HG03135 (cell line): ENCODE measurements around the gene KCNK18.

Experiments used
- ATAC-seq: cut with Tn5 transposase; IDR thresholded peaks from one replicate; pipeline ENCODE4 v1.9.1; 2021; ENCODE audit warnings: mild to moderate bottlenecking, moderate library complexity; ENCODE audit not compliant: unreplicated experiment

KCNK18 gene

DNA sequence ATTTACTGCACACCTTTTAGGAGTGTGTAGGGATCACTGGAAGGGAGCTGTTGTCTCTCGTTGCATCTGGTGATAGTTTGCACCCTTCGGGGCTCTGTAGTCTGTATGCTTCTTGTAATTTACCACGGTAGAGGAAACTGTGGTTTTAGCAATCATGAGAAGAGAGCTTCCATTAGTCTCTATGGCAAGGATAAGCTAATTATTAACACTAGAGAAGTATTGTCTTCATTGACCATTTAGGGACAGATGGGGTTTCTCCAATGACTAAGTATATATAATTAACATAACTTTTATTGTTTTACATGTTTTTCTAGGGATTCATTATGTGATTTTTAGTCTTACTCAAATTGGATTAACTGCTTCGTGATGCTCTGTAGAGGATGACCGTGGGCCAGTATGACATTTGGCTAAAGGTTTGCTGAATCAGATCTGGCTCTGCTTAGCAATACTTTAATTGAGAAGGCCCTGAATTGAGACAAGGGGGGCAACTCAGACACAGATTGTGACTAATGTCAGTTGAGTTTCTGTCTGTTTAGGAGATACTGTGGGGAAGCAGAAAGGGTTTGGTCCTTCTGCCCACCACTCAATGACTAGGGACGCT lies 52.3 kb downstream of the KCNK18 start:
- peak; percentile 62 for ATAC-seq

DNA sequence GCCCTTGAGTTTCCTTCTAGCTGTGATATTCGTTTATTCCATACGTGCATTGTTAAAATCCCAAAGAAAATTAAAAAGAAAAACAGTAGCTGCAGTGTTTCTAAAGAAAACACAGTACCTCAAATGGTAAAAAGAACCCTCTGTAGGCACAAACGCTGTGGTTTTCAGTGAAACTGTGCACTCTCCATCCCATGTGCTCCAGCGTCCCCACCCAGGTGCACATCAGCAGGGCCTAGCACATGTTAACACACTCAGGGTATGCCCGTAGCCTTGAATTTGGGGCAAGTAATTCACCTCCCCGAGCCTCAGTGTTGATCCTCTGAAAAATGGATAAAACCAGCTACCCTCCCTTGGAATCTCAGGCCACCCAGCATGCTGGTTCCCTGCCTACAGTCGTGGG lies 53.1 kb downstream of the KCNK18 start:
- ATAC-seq = no peak

DNA sequence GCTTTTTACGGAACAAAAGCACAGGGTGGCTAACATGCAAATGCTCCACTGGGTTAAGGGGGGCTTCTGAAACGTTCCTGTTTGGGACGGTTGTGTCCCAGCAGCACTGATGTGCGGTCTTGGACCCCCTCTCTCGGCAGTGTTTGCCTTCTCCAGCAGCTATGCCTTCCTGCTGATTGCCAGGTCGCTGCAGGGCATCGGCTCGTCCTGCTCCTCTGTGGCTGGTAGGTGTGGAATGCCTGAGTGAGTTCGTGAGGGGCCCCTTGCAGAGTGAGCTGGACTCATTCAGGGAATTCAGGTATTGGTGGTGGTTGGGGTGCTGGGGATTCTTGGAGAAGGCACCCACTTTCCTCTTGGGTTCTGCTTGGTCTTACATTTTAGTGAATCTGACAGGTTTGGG lies 56.6 kb downstream of the KCNK18 start:
- no peak for ATAC-seq

DNA sequence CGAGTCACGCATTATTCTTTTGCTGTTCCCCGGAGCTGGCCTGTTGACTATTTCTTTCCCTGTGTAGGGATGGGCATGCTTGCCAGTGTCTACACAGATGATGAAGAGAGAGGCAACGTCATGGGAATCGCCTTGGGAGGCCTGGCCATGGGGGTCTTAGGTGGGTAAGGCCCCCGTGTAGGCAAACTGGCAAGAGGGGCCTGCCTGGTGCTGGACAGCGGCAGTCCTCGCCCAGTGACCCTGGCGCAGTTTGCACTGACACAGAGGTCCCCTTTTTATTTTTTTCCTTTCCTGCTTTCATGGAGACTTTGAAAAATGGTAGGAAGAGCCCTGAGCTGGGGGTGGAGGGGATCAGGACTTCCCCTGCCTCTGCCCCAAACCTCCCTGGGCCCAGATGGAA lies 57.0 kb downstream of the KCNK18 start:
- no peak for ATAC-seq

- no peak for ATAC-seq
Observed at GRCh38 chr10:117254774-117255735, 57.8 kb downstream of the KCNK18 start.

DNA sequence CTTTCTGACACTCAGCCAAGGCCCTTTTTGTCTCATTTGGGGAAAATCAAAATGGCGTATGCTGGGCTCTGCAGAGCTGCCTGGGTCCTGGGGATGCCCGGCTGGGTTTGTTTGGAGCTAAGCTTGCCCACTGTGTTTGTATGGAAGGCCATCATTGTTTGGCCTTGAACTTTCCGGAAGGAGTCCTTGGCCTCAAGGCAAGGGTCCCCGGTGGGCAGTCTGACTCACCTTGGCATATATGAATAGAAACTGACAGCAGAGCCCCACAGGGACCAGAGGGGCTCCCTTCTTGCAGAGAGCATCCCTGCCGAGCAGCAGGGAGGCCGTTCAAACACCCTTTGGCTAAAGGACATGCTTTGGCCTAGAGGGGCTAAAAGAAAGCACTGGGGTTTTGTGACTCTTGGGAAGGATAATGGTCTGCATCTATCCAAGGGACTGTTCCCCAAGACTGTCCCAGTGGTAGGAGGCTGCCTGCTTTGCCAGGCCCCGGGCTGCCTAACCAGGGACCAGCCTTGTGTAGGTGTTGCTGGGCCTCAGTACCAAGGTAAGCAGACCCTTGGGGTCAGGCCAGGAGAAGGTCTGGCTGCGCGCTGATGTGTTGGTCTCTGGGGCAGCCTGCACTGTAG lies 58.7 kb downstream of the KCNK18 start:
- no peak for ATAC-seq

- ATAC-seq = no peak
Observed at GRCh38 chr10:117256910-117257309, 59.6 kb downstream of the KCNK18 start.

GRCh38 chr10:117257721-117258120 lies 60.4 kb downstream of the KCNK18 start:
- no peak for ATAC-seq

DNA sequence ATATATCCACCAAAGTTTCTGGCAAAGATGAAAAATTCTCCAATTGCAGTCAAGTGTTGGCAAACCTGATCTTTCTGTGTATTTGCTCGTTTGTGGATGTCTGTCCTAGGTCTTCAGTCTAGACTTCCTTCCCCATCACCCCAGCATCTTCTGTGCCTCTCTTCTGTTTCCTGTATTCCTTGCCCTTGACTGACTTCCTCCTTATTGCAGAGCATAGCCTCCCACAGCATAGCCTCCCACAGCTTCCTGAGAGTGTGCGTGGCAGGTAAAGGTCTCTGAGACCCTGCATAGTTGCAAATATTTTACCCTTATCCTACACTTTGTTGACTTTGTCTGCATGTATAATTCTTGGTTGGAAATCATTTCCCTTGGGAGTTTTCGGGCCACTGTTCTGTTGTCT lies 62.0 kb downstream of the KCNK18 start:
- ATAC-seq = no peak
